PC-9 (cell line): ENCODE measurements around the gene VAC14. TPM values are rescaled to one million over a fixed set of nuclear protein-coding genes. Genes with fewer than 3 reads are reported as not detected.

Experiments used
- BruUV-seq: library from RNA; stranded (reverse); fragments of 400-500 nt; replicated peaks from 2 replicates; lab custom pipeline; 2021; lab: Mats Ljungman, UMichigan
- CTCF ChIA-PET: fragments of 300-600 bp; sonication (Branson Sonifier 250); formaldehyde crosslinking; loops from one replicate; lab custom pipeline; 2022; ENCODE audit warnings: antibody characterized with exemption; lab: Charles Lee
- POLR2A ChIA-PET: fragments of 300-600 bp; sonication (Branson Sonifier 250); formaldehyde crosslinking; loops from one replicate; lab custom pipeline; 2022; ENCODE audit warnings: antibody characterized with exemption; ENCODE audit not compliant: unreplicated experiment; lab: Charles Lee
- DNase-seq, 2 experiments: peaks; one replicate each; pipeline versions ENCODE4 v3.0.0 to v3.0.0-alpha.2; 2015 to 2022; ENCODE audit warnings: mixed read lengths in 1 of 2
- H2AFZ ChIP-seq: fragments of 200-600 bp; sonication (generic); 2 replicates; pipeline ENCODE4 v1.8.1; 2017; ENCODE audit warnings: antibody characterized with exemption
- H3F3A ChIP-seq: fragments of 200-600 bp; sonication (generic); 2 replicates; pipeline ENCODE4 v1.8.1; 2017; ENCODE audit warnings: antibody characterized with exemption, mild to moderate bottlenecking, low read depth; ENCODE audit not compliant: insufficient read depth
- H3K27ac ChIP-seq: fragments of 200-600 bp; sonication (generic); 2 replicates; pipeline ENCODE4 v1.6.1; 2016; ENCODE audit warnings: mixed run types
- H3K27me3 ChIP-seq: fragments of 200-600 bp; sonication (generic); 2 replicates; pipeline ENCODE4 v1.6.1; 2016; ENCODE audit warnings: low read depth, mixed run types; ENCODE audit not compliant: insufficient read depth
- H3K36me3 ChIP-seq: fragments of 200-600 bp; sonication (generic); 2 replicates; pipeline ENCODE4 v1.6.1; 2016; ENCODE audit warnings: low read depth, mixed run types
- H3K4me1 ChIP-seq: fragments of 200-600 bp; sonication (generic); replicated peaks from 2 replicates; pipeline ENCODE4 v1.6.1; 2016; ENCODE audit warnings: mixed run types; ENCODE audit not compliant: insufficient read depth
- H3K4me2 ChIP-seq: fragments of 200-600 bp; sonication (generic); 2 replicates; pipeline ENCODE4 v1.6.1; 2017; ENCODE audit warnings: mixed run types
- H3K4me3 ChIP-seq: fragments of 200-600 bp; sonication (generic); 2 replicates; pipeline ENCODE4 v1.6.1; 2016; ENCODE audit warnings: mixed run types
- H3K79me2 ChIP-seq: fragments of 200-600 bp; sonication (generic); 2 replicates; pipeline ENCODE4 v1.6.1; 2017; ENCODE audit warnings: low read depth, mixed run types
- H3K9me2 ChIP-seq: fragments of 200-600 bp; sonication (generic); 2 replicates; pipeline ENCODE4 v1.8.1; 2017; ENCODE audit warnings: mild to moderate bottlenecking; ENCODE audit not compliant: insufficient read depth
- H3K9me3 ChIP-seq: fragments of 200-600 bp; sonication (generic); 2 replicates; pipeline ENCODE4 v1.8.1; 2016; ENCODE audit warnings: low read depth; ENCODE audit not compliant: insufficient read depth
- H4K20me1 ChIP-seq: fragments of 200-600 bp; sonication (generic); 2 replicates; pipeline ENCODE4 v1.8.1; 2017; ENCODE audit not compliant: insufficient read depth
- CTCF ChIP-seq: fragments of 200-600 bp; sonication (generic); conservative IDR thresholded peaks from 2 replicates; pipeline ENCODE4 v1.6.1; 2017; ENCODE audit warnings: mixed run types, antibody characterized with exemption, mild to moderate bottlenecking, moderate library complexity
- EZH2 ChIP-seq: fragments of 200-600 bp; sonication (generic); IDR thresholded peaks from 2 replicates; pipeline ENCODE4 v1.8.0; 2017; ENCODE audit warnings: antibody characterized with exemption, low read depth
- intact Hi-C: fragments of 100-400 bp; cut with micrococcal nuclease; formaldehyde crosslinking; loops from one replicate; pipeline ENCODE4 v1.10.0; 2022; ENCODE audit not compliant: unreplicated experiment
- total RNA-seq: library from RNA; stranded (reverse); gene quantifications from 2 replicates; pipeline ENCODE4 v1.2.3, GENCODE V29; 2021

VAC14 gene
- total RNA-seq, 1 experiment from 2014 or later, result 46.8 TPM

GRCh38 chr16:70709942-70710341 lies 91.0 kb downstream of the VAC14 start:
- no peak for DNase-seq
- Histone ChIP-seq H3F3A (peaks cover 29% of the 10 kb centered on the region), H3K79me2 (peaks cover 8% of the 10 kb centered on the region; the same call in 1 of the 2 replicates), H3K4me2 (no peak overlapping the region), H3K36me3 (no peaks in the 10 kb centered on the region), H4K20me1 (no peaks in the 10 kb centered on the region), H3K27ac (no peak overlapping the region), H3K27me3 (no peaks in the 10 kb centered on the region), H3K9me3 (no peaks in the 10 kb centered on the region), H2AFZ (no peak overlapping the region), H3K9me2 (no peaks in the 10 kb centered on the region), H3K4me1 (peaks cover 35% of the 10 kb centered on the region), H3K4me3 (no peak overlapping the region)
- BruUV-seq, result no TSS peak
- ChIA-PET CTCF (no interaction called here), POLR2A (no interaction called here)
- TF ChIP-seq EZH2 (no peak), CTCF (no peak)
- intact Hi-C loops, result no loop called here

- no peak for TF ChIP-seq EZH2
- no peak for TF ChIP-seq CTCF
- POLR2A ChIA-PET, result interaction anchor here (0.7 kb wide), 1 partner anchor 42 kb away, joined by 4 read pairs; no protein-coding TSS in a partner anchor
- H4K20me1 ChIP-seq, result no peaks in the 10 kb centered on the region
- peaks cover 8% of the 10 kb centered on the region; the same call in 1 of the 2 replicates for H3K79me2 ChIP-seq
- H3K36me3 ChIP-seq, result no peaks in the 10 kb centered on the region
- no TSS peak for BruUV-seq
- no peaks in the 10 kb centered on the region for H3K9me2 ChIP-seq
- peaks cover 30% of the 10 kb centered on the region for H3K4me1 ChIP-seq
- no peak overlapping the region for H3K27ac ChIP-seq
- peaks cover 25% of the 10 kb centered on the region for H3F3A ChIP-seq
- CTCF ChIA-PET, result no interaction called here
- no peak for DNase-seq
- no peak overlapping the region for H3K4me3 ChIP-seq
- H3K27me3 ChIP-seq, result no peaks in the 10 kb centered on the region
- H3K4me2 ChIP-seq, result no peak overlapping the region
- no peaks in the 10 kb centered on the region for H3K9me3 ChIP-seq
- H2AFZ ChIP-seq, result no peak overlapping the region
- intact Hi-C loops, result no loop called here
These were observed 91.5 kb downstream of the VAC14 start for GRCh38 chr16:70709457-70709856.

GRCh38 chr16:70708366-70709246 lies 92.4 kb downstream of the VAC14 start:
- ChIA-PET CTCF (no interaction called here), POLR2A (no interaction called here)
- DNase-seq, result no peak
- no peaks in the 10 kb centered on the region for H3K36me3 ChIP-seq
- no peak overlapping the region for H3K4me3 ChIP-seq
- H3K27me3 ChIP-seq, result no peaks in the 10 kb centered on the region
- peak overlapping the region; percentile 60 for H3K27ac ChIP-seq
- 0 out of 2 replicates have a peak overlapping the region, but pooled peaks have one; percentile 66 for H3K4me2 ChIP-seq
- peaks cover 25% of the 10 kb centered on the region for H3K4me1 ChIP-seq
- TF ChIP-seq CTCF, result no peak
- TF ChIP-seq EZH2, result no peak
- H3K79me2 ChIP-seq, result 0 out of 2 replicates have a peak, but pooled peaks cover 8% of the 10 kb centered on the region
- intact Hi-C loops, result no loop called here
- no peaks in the 10 kb centered on the region for H4K20me1 ChIP-seq
- H3F3A ChIP-seq, result peaks cover 22% of the 10 kb centered on the region
- no peak overlapping the region for H2AFZ ChIP-seq
- no peaks in the 10 kb centered on the region for H3K9me3 ChIP-seq
- no peaks in the 10 kb centered on the region for H3K9me2 ChIP-seq
- BruUV-seq, result no TSS peak
